Hematopoietic multipotent progenitor cell treated with erythropoietin and hydrocortisone succinate and interleukin-3 and kit ligand, for 4 days (in vitro differentiated cells): ENCODE data around the gene ENTPD1.
"Not testable (repeated sequence)": the region's sequence is repeated elsewhere in the genome, so short reads cannot be mapped to it uniquely, and the experiment has no call there.

Source experiments
- DNase-seq: peaks from one replicate; pipeline ENCODE4 v3.0.0-alpha.2; 2015

Gene ENTPD1

GRCh38 chr10:95867866-95868265, 111.9 kb downstream of the ENTPD1 start:
- no peak for DNase-seq

GRCh38 chr10:95872158-95872711, 116.3 kb downstream of the ENTPD1 start:
- DNase-seq: no peak

DNA sequence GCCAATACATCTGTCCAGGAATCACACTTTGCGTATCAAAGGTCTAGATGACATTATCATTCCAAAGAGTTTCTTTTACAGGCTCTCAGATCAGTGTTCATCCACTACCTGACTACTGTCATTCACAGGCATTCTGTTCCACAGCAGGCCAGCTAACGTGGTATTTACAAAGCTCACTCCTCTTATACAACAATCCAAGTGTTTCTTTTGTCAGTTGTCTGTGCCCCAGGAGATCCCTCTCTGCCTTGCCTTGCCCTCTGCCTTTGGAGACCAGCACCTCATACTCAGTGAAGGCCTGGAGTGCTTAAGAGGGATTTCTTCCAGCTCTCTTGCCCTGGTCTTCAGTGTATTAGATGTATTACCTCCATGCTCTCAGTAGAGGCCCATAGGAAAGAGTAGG, 117.2 kb downstream of the ENTPD1 start:
- DNase-seq: no peak

DNA sequence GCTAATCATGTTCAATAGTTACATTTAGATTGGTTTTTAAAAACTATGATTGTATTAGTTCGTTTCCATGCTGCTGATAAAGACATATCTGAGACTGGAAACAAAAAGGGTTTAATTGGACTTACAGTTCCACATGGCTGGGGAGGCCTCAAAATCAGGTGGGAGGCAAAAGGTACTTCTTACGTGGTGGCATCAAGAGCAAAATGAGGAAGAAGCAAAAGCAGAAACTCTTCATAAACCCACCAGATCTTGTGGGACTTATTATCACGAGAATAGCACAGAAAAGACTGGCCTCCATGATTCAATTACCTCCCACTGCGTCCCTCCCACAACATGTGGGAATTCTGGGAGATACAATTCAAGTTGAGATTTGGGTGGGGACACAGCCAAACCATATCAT, 117.7 kb downstream of the ENTPD1 start:
- no peak for DNase-seq

DNA sequence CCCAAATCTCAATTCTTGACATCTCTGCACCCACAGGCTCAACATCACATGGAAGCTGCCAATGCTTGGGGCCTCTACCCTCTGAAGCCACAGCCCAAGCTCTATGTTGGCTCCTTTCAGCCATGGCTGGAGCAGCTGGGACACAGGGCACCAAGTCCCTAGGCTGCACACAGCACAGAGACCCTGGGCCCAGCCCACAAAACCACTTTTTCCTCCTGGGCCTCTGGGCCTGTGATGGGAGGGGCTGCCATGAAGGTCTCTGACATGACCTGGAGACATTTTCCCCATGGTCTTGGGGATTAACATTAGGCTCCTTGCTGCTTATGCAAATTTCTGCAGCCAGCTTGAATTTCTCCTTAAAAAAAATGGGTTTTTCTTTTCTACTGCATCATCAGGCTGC, 118.8 kb downstream of the ENTPD1 start:
- not testable (repeated sequence) for DNase-seq

DNA sequence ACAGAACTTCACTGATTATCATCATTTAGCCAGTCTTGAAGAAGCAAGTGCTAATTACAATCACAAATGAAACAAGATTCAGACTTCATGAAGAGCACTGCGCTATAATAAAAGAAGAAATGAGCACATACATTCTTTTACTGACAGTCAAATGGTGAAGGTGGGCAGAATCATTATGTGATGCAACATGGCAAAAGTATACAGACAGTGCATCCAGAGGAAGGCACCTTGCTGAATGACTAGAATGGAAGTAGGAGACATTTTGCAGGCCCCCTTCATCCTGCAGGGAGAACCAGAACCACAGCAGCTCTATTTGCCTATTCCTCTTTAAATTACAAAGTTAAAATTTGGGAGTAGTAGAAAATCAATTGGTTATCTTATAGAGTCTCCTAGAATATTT, 120.8 kb downstream of the ENTPD1 start:
- DNase-seq: no peak

DNA sequence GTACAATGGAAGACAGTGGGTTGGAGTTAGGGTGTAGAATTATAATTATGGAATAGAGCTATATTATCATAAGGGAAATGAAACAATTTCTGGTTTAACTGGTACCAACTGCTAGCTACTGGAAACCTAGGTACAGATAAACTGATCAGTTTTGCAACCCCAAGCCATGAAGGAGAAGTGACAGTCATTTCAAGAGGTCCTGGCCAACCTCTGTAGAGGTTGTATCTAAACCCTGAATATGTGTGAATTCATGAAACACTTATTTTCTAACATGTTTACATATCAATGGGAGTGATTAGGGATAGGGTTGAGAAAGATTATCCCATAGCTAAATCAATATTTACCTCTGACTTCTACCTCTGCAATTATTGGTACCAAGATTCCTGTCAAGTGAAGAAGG, 121.9 kb downstream of the ENTPD1 start:
- peak; percentile 12 for DNase-seq

- no peak for DNase-seq
Observed at GRCh38 chr10:95880704-95881103, 124.7 kb downstream of the ENTPD1 start.

DNA sequence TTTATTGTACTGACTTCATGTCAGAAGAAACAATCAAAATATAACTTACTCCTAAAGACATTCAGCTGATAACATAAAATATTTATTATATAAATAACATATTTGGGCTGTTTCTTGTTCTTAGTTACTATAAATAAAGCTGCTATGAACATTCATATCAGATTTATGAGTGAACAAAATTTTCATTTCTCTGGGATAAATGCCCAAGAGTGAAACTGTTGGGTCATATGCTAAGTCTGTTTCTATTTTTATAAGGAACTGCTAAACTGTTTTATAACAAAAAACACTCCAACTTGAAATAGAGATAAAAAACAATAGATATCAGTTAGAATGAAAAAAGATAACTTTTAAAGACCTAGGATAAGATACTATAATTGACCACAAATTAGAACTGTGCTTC, 125.4 kb downstream of the ENTPD1 start:
- DNase-seq: no peak

- no peak for DNase-seq
Observed at GRCh38 chr10:95889830-95890229, 133.9 kb downstream of the ENTPD1 start.

DNA sequence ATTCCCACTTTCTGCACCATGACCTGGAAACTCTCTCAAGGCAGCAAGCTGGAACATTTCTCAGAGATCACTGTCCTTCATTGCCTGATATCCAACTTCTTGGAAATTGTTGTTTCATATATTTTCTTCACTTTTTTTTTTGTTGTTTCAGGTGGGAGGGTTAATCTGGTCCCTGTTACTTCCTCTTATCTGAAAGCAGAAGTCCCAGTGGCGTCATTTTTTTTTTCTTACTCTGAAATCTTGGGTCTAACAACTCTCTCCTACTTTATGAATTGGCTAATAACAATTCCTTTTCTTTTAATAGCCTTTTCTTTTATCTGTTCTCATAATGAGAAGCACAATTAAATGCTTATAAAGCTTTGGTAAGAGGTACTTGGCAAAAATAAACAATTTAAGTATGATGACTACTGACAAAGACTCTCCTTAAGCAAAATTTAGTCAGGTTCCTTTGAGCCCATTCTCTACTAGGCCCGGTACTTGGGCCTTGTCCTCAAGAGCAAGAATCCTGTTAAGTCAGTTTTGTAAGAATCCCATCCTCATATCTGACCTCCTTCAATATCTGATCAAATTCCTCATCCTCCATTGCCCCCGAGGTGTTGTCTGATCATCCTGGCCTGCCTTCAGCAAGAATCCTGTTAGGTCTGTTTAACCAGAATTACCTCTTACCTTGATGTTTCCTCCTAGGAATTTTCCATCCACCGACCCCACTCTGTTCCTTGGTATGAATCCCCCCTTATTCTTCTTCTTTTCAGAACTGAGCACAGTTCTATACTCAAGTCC, 140.3 kb downstream of the ENTPD1 start:
- DNase-seq: peak; percentile 62

GRCh38 chr10:95905897-95906580, 150.1 kb downstream of the ENTPD1 start:
- not testable (repeated sequence) for DNase-seq

DNA sequence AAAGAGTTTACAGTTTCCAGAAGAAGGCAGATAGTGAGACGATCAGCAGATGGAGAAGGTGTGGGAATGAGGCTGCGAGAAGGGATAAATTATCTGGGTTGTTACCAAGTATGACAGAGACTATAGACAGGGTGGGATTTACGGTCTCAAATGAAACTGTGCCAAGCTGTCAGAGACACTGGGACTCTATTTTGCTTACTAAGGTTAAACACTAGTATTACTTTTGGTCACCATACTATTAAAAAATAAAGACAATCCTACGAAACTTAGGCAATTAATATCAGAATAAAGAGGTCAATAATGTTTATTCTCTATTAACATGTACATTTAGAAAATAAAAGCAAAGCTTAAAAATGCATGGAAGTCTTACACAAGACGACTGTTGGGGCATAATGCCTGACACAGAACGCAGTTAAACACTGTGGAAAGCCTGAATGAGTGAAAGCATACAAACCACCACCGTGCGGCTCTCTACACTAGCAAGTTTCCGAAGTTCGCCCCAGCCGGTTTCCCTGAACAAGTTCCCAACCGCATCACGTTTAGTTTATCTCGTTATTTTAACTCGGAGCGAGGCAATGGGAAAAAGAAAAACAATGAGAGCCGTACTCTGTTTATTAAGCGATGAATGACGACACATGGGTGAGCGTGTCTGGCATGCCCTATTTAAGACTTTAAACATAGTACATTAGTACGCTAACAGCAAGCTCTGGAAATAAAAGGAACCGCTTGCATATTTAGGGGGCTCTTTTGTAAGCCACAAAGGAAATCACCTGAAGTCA, 150.9 kb downstream of the ENTPD1 start:
- peak; percentile 89 for DNase-seq

GRCh38 chr10:95907456-95908253, 151.7 kb downstream of the ENTPD1 start, which contains the start of gene CC2D2B:
Gene CC2D2B, plus strand, starts transcription at chr10:95907975. Its CDS starts 3,349 bp downstream, at chr10:95911324.
- peak; percentile 91 for DNase-seq

- no peak for DNase-seq
Observed at GRCh38 chr10:95908450-95908849, 152.5 kb downstream of the ENTPD1 start.

GRCh38 chr10:95909561-95909960, 153.6 kb downstream of the ENTPD1 start:
- DNase-seq: peak; percentile 63

DNA sequence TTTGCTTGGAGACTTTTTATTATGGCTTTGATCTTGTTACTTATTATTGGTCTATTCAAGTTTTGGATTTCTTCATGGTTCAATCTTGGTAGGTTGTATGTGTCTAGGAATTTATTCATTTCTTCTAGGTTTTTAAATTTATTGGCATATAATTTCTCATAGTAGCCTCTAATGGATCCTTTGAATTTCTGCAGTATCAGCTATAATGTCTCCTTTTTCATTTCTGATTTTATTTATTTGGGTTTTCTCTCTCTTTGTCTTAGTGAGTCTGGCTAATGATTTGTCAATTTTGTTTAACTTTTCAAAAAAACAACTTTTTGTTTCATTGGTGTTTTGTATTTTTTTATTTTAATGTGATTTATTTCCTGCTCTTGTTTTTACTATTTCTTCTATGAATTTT, 160.1 kb downstream of the ENTPD1 start:
- not testable (repeated sequence) for DNase-seq
